OCI-LY3 (cell line): ENCODE results near the gene ITPR3.

ENCODE experiments used
- H2AFZ ChIP-seq: fragments of 200-600, 300-600 bp; shearing (Covaris generic); 2 replicates; pipeline ENCODE4 v1.6.0; 2014; ENCODE audit warnings: antibody characterized with exemption, low read depth, low read length
- H3K27ac ChIP-seq: fragments of 200-600, 300-600 bp; sonication (generic); 2 replicates; pipeline ENCODE4 v1.5.1; 2014; ENCODE audit warnings: mild to moderate bottlenecking, low read length, moderate library complexity, mixed read lengths
- H3K27me3 ChIP-seq: fragments of 200-600, 300-600 bp; sonication (generic); 2 replicates; pipeline ENCODE4 v1.6.1; 2014; ENCODE audit warnings: low read depth, low read length, mixed read lengths
- H3K36me3 ChIP-seq: fragments of 200-600, 300-600 bp; sonication (generic); replicated peaks from 2 replicates; pipeline ENCODE3; 2014; ENCODE audit warnings: low read depth, low read length, mixed read lengths
- H3K4me1 ChIP-seq: fragments of 300-600, 200-600 bp; sonication (generic); 2 replicates; pipeline ENCODE4 v1.6.1; 2014; ENCODE audit warnings: low read length, mixed read lengths
- H3K4me2 ChIP-seq: fragments of 200-600, 300-600 bp; sonication (generic); 2 replicates; pipeline ENCODE4 v1.6.1; 2014; ENCODE audit warnings: low read length, mixed read lengths
- H3K4me3 ChIP-seq: fragments of 300-600, 200-600 bp; sonication (generic); 2 replicates; pipeline ENCODE4 v1.5.1; 2014; ENCODE audit warnings: antibody characterized with exemption, mild to moderate bottlenecking, low read length, moderate library complexity
- H3K79me2 ChIP-seq: fragments of 300-600, 200-600 bp; shearing (Covaris generic); 2 replicates; pipeline ENCODE4 v1.6.1; 2014; ENCODE audit warnings: mild to moderate bottlenecking, low read length, mixed read lengths
- H3K9ac ChIP-seq: fragments of 300-600, 200-600 bp; shearing (Covaris generic); 2 replicates; pipeline ENCODE4 v1.6.0; 2014; ENCODE audit warnings: mild to moderate bottlenecking, low read length, moderate library complexity
- H3K9me3 ChIP-seq: fragments of 200-600, 300-600 bp; shearing (Covaris generic); 2 replicates; pipeline ENCODE4 v1.6.1; 2014; ENCODE audit warnings: low read length, mixed read lengths; ENCODE audit not compliant: insufficient read depth
- H4K20me1 ChIP-seq: fragments of 200-600, 300-600 bp; sonication (generic); 2 replicates; pipeline ENCODE4 v1.6.1; 2016; ENCODE audit warnings: low read length, mixed read lengths; ENCODE audit not compliant: insufficient read depth
- CTCF ChIP-seq: fragments of 200-600, 300-600 bp; sonication (generic); IDR thresholded peaks from 2 replicates; pipeline ENCODE4 v1.5.1; 2014; ENCODE audit warnings: antibody characterized with exemption, low read length, low read depth
- EZH2phosphoT487 ChIP-seq: fragments of 200-600 bp; shearing (Covaris generic); IDR thresholded peaks from 2 replicates; pipeline ENCODE4 v1.6.1; 2018; ENCODE audit warnings: antibody characterized with exemption, mixed run types, low read depth

Gene ITPR3

GRCh38 chr6:33667072-33667471, 46.0 kb downstream of the ITPR3 start:
- H3K79me2 ChIP-seq, result no peaks in the 10 kb centered on the region
- H3K9me3 ChIP-seq, result no peaks in the 10 kb centered on the region
- no peaks in the 10 kb centered on the region for H4K20me1 ChIP-seq
- H3K4me1 ChIP-seq, result no peaks in the 10 kb centered on the region
- no peak overlapping the region for H3K4me2 ChIP-seq
- H2AFZ ChIP-seq, result no peak overlapping the region
- no peak overlapping the region for H3K27ac ChIP-seq
- peaks cover 6% of the 10 kb centered on the region for H3K36me3 ChIP-seq
- H3K4me3 ChIP-seq, result no peak overlapping the region
- H3K27me3 ChIP-seq, result no peaks in the 10 kb centered on the region
- H3K9ac ChIP-seq, result no peak overlapping the region
- TF ChIP-seq CTCF, result no peak
- no peak for TF ChIP-seq EZH2phosphoT487

GRCh38 chr6:33667776-33668175, 46.7 kb downstream of the ITPR3 start:
- Histone ChIP-seq H3K4me1 (no peaks in the 10 kb centered on the region), H3K4me2 (no peak overlapping the region), H4K20me1 (no peaks in the 10 kb centered on the region), H3K27me3 (no peaks in the 10 kb centered on the region), H3K79me2 (no peaks in the 10 kb centered on the region), H3K36me3 (peaks cover 6% of the 10 kb centered on the region), H3K9ac (no peak overlapping the region), H2AFZ (no peak overlapping the region), H3K4me3 (no peak overlapping the region), H3K9me3 (no peaks in the 10 kb centered on the region), H3K27ac (no peak overlapping the region)
- TF ChIP-seq EZH2phosphoT487 (no peak), CTCF (no peak)

- H3K4me3 ChIP-seq, result no peak overlapping the region
- no peaks in the 10 kb centered on the region for H4K20me1 ChIP-seq
- no peak overlapping the region for H3K27ac ChIP-seq
- H3K27me3 ChIP-seq, result no peaks in the 10 kb centered on the region
- no peak overlapping the region for H3K9ac ChIP-seq
- H2AFZ ChIP-seq, result no peak overlapping the region
- TF ChIP-seq EZH2phosphoT487 (no peak), CTCF (no peak)
- no peaks in the 10 kb centered on the region for H3K4me1 ChIP-seq
- H3K9me3 ChIP-seq, result no peaks in the 10 kb centered on the region
- no peaks in the 10 kb centered on the region for H3K79me2 ChIP-seq
- peaks cover 6% of the 10 kb centered on the region for H3K36me3 ChIP-seq
- no peak overlapping the region for H3K4me2 ChIP-seq
Observed at GRCh38 chr6:33668328-33668727, 47.2 kb downstream of the ITPR3 start.

- Histone ChIP-seq H3K36me3 (peaks cover 6% of the 10 kb centered on the region), H4K20me1 (no peaks in the 10 kb centered on the region), H3K27ac (no peak overlapping the region), H3K4me1 (no peaks in the 10 kb centered on the region), H3K4me2 (no peak overlapping the region), H3K4me3 (no peak overlapping the region), H2AFZ (no peak overlapping the region), H3K79me2 (no peaks in the 10 kb centered on the region), H3K9ac (no peak overlapping the region), H3K9me3 (no peaks in the 10 kb centered on the region), H3K27me3 (no peaks in the 10 kb centered on the region)
- TF ChIP-seq EZH2phosphoT487 (no peak), CTCF (no peak)
Observed at GRCh38 chr6:33668914-33669313, 47.8 kb downstream of the ITPR3 start.
